Measurements from ENCODE around the gene CFHR4. TPM values are rescaled to one million over a fixed set of nuclear protein-coding genes. Genes with fewer than 3 reads are reported as not detected.
"Not testable (repeated sequence)": the region's sequence is repeated elsewhere in the genome, so short reads cannot be mapped to it uniquely, and the experiment has no call there.

The CFHR4 gene
- total RNA-seq, 1 donor from 2014 or later = not detected

- no peak for FAIRE-seq
- Histone ChIP-seq H3K27me3 (ENCODE audit: control insufficient read depth, insufficient read depth, low read length) (no peaks in the 10 kb centered on the region), H3K36me3 (ENCODE audit: control insufficient read depth, insufficient read depth, low read length) (no peaks in the 10 kb centered on the region), H3K4me3 (ENCODE audit: low read depth, low read length) (no peak overlapping the region)
- no peak for DNase-seq (ENCODE audit: low read depth)
- TF ChIP-seq, protein P1, sequence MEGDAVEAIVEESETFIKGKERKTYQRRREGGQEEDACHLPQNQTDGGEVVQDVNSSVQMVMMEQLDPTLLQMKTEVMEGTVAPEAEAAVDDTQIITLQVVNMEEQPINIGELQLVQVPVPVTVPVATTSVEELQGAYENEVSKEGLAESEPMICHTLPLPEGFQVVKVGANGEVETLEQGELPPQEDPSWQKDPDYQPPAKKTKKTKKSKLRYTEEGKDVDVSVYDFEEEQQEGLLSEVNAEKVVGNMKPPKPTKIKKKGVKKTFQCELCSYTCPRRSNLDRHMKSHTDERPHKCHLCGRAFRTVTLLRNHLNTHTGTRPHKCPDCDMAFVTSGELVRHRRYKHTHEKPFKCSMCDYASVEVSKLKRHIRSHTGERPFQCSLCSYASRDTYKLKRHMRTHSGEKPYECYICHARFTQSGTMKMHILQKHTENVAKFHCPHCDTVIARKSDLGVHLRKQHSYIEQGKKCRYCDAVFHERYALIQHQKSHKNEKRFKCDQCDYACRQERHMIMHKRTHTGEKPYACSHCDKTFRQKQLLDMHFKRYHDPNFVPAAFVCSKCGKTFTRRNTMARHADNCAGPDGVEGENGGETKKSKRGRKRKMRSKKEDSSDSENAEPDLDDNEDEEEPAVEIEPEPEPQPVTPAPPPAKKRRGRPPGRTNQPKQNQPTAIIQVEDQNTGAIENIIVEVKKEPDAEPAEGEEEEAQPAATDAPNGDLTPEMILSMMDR (IDR thresholded peaks at IDR 0.05; ENCODE audit: insufficient read depth, low read length, severe bottlenecking) = no peak
Observed at GRCh38 chr1:196890668-196891067, 2.8 kb downstream of the CFHR4 start.

- H3K27me3 ChIP-seq (ENCODE audit: control insufficient read depth, insufficient read depth, low read length) = no peaks in the 10 kb centered on the region
- no peaks in the 10 kb centered on the region for H3K36me3 ChIP-seq (ENCODE audit: control insufficient read depth, insufficient read depth, low read length)
- TF ChIP-seq, protein P1 (IDR thresholded peaks at IDR 0.05; ENCODE audit: insufficient read depth, low read length, severe bottlenecking) = no peak
- no peak overlapping the region for H3K4me3 ChIP-seq (ENCODE audit: low read depth, low read length)
- no peak for DNase-seq (ENCODE audit: low read depth)
- no peak for FAIRE-seq
Observed at GRCh38 chr1:196891251-196891650, 3.4 kb downstream of the CFHR4 start.

- no peak for FAIRE-seq
Observed at GRCh38 chr1:196896355-196896754, 8.5 kb downstream of the CFHR4 start.

DNA sequence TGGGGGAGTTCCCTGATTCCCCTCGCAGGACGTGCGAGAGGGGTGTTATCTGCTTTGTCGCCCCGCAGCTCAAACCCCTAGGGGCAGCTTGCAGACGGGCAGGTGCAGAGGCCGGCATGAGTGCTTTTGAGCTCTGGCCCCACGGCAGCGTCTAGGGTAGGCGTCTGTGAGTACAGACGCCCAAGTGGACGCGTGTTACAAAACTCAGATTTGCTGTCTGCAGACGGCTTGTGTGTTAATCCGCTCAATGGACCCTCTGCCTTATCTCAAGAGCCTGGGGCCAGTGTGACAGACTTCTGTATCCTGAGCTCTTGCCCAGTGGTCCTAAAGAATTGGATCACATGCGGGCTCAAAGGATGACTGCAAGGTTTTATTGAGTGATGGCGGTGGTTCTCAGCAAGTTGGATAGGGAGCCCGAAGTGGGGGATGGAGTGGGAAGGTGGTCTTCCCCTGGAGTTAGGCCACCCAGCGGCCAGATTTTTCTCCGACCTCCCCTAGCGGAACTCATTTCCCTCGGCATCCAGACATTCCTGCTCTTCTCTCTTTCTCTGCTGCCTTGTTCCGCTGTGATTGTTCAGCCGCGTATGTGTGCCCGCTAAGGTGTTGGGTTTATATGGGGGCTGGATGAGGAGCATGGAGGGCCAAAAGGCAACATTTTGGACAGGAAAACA lies 9.4 kb downstream of the CFHR4 start:
- H3K4me3 ChIP-seq (ENCODE audit: low read depth, low read length) = no peak overlapping the region
- FAIRE-seq = no peak
- peaks cover 8% of the 10 kb centered on the region for H3K27me3 ChIP-seq (ENCODE audit: control insufficient read depth, insufficient read depth, low read length)
- no peak for DNase-seq (ENCODE audit: low read depth)
- TF ChIP-seq, protein P1 (IDR thresholded peaks at IDR 0.05; ENCODE audit: insufficient read depth, low read length, severe bottlenecking) = no peak
- no peaks in the 10 kb centered on the region for H3K36me3 ChIP-seq (ENCODE audit: control insufficient read depth, insufficient read depth, low read length)

More at GRCh38 chr1:196896355-196896754, 8.5 kb downstream of the CFHR4 start:
- DNase-seq (ENCODE audit: low read depth) = no peak
- Histone ChIP-seq H3K36me3 (ENCODE audit: control insufficient read depth, insufficient read depth, low read length) (no peaks in the 10 kb centered on the region), H3K27me3 (ENCODE audit: control insufficient read depth, insufficient read depth, low read length) (peaks cover 8% of the 10 kb centered on the region), H3K4me3 (ENCODE audit: low read depth, low read length) (no peak overlapping the region)
- TF ChIP-seq, protein P1 (IDR thresholded peaks at IDR 0.05; ENCODE audit: insufficient read depth, low read length, severe bottlenecking) = no peak

- FAIRE-seq (no peak), DNase-seq (ENCODE audit: low read depth) (no peak)
- Histone ChIP-seq H3K4me3 (ENCODE audit: low read depth, low read length) (no peak overlapping the region), H3K36me3 (ENCODE audit: control insufficient read depth, insufficient read depth, low read length) (no peaks in the 10 kb centered on the region), H3K27me3 (ENCODE audit: control insufficient read depth, insufficient read depth, low read length) (peaks cover 4% of the 10 kb centered on the region)
- TF ChIP-seq, protein P1 (IDR thresholded peaks at IDR 0.05; ENCODE audit: insufficient read depth, low read length, severe bottlenecking) = no peak
Observed at GRCh38 chr1:196902344-196902743, 14.5 kb downstream of the CFHR4 start.

DNA sequence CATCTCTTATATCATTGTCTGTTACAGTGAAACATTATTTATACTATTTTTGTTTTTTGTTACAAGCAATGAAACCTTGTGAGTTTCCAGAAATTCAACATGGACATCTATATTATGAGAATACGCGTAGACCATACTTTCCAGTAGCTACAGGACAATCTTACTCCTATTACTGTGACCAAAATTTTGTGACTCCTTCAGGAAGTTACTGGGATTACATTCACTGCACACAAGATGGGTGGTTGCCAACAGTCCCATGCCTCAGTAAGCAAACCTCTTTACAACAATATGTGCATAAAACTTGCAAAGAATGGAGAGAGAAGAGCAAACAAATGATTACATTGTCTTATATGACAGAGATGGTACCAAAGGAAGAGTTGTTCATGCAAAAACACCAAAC lies 22.4 kb downstream of the CFHR4 start:
- Histone ChIP-seq H3K4me3 (ENCODE audit: low read depth, low read length) (no peak overlapping the region), H3K27me3 (ENCODE audit: control insufficient read depth, insufficient read depth, low read length) (no peaks in the 10 kb centered on the region), H3K36me3 (ENCODE audit: control insufficient read depth, insufficient read depth, low read length) (no peaks in the 10 kb centered on the region)
- DNase-seq (ENCODE audit: low read depth) = peak; percentile 7
- TF ChIP-seq, protein P1 (IDR thresholded peaks at IDR 0.05; ENCODE audit: insufficient read depth, low read length, severe bottlenecking) = no peak
- no peak for FAIRE-seq

DNA sequence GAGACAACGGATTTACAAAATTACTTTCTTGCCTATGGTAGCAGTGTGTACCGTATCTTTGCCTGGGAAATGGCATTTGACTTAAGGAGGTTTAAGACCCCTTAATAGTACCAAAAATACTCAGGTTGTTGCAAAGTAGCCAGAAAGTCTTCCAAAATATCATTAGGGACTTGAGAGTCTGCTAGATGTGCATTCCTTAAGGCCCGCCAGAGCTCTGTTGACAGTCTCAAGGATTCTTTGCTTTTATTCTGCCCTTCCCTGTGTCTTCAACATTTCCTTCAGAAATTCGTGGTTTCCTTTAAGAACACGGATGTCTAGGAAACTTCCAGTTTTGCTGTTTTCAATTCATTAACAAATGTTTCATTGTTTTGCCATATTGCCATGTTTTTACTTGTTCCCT lies 24.4 kb downstream of the CFHR4 start:
- H3K36me3 ChIP-seq (ENCODE audit: control insufficient read depth, insufficient read depth, low read length); H3K4me3 ChIP-seq (ENCODE audit: low read depth, low read length); H3K27me3 ChIP-seq (ENCODE audit: control insufficient read depth, insufficient read depth, low read length); FAIRE-seq; DNase-seq (ENCODE audit: low read depth): not testable (repeated sequence)

DNA sequence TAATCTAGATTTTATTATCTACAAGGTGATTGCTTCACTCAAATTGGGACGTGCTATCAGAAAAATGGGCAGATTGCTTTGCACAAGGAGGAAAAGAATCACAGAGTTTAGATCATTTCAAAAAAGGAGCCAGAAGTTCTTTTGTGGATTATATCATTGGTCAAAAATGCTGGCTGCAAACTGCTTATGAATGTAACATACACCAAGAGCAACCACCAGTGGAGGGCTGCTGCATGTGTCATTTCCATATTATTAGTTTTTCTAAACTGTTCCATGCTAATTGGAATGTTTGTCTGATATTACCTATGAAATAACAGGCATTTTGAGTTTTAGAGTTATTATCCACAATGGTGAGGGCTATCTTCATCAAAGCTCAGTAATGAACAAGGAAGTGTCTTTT lies 39.0 kb downstream of the CFHR4 start:
- DNase-seq (ENCODE audit: low read depth); FAIRE-seq; H3K27me3 ChIP-seq (ENCODE audit: control insufficient read depth, insufficient read depth, low read length); H3K4me3 ChIP-seq (ENCODE audit: low read depth, low read length); H3K36me3 ChIP-seq (ENCODE audit: control insufficient read depth, insufficient read depth, low read length): not testable (repeated sequence)
